ENCODE measurements around the gene CCDC171.

GRCh38 chr9:15512204-15512603 is 40.6 kb upstream of the CCDC171 start:
- TF ChIP-seq, protein P1, sequence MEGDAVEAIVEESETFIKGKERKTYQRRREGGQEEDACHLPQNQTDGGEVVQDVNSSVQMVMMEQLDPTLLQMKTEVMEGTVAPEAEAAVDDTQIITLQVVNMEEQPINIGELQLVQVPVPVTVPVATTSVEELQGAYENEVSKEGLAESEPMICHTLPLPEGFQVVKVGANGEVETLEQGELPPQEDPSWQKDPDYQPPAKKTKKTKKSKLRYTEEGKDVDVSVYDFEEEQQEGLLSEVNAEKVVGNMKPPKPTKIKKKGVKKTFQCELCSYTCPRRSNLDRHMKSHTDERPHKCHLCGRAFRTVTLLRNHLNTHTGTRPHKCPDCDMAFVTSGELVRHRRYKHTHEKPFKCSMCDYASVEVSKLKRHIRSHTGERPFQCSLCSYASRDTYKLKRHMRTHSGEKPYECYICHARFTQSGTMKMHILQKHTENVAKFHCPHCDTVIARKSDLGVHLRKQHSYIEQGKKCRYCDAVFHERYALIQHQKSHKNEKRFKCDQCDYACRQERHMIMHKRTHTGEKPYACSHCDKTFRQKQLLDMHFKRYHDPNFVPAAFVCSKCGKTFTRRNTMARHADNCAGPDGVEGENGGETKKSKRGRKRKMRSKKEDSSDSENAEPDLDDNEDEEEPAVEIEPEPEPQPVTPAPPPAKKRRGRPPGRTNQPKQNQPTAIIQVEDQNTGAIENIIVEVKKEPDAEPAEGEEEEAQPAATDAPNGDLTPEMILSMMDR (IDR thresholded peaks at IDR 0.05), result no peak
- no peak for TF ChIP-seq POLR2A (IDR thresholded peaks at IDR 0.05)

Measured in Peyer's patch (tissue), 4 donors.